ENCODE results near the gene ATP1B1.

Gene ATP1B1

DNA sequence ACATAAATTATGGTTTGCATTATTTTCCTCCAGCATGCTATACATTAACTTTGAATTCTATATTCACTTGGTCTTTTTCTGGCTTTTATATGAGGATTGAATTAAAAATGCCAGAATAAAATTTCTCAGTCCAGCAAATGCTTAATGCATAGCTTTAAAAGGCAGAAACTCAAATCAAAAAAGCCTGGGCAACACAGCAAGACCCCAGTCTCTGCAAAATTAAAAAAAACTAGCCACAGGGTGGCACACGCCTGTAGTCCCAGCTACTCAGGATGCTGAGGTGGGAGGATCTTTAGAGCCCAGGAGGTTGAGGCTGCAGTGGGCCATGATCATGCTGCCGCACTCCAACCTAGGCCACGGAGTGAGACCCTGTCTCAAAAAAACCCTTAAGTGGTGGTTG, 19.8 kb downstream of the ATP1B1 start:
- no peak overlapping the region for H3K27ac ChIP-seq (ENCODE audit: low read depth, low read length)
- H3K79me2 ChIP-seq (ENCODE audit: control insufficient read depth, insufficient read depth, low read length, unreplicated experiment) = no peaks in the 10 kb centered on the region
- peaks cover 2% of the 10 kb centered on the region; the same call in 1 of the 2 replicates for H3K36me3 ChIP-seq (ENCODE audit: insufficient read depth, low read length)
- peaks cover 7% of the 10 kb centered on the region for H3K4me1 ChIP-seq (ENCODE audit: control insufficient read depth, insufficient read depth, low read length, unreplicated experiment)
- H3K27me3 ChIP-seq (ENCODE audit: insufficient read depth, low read length) = no peaks in the 10 kb centered on the region
- H3K4me3 ChIP-seq (ENCODE audit: low read depth, low read length) = no peak overlapping the region
- H2AFZ ChIP-seq (ENCODE audit: low read length, unreplicated experiment) = no peak overlapping the region

DNA sequence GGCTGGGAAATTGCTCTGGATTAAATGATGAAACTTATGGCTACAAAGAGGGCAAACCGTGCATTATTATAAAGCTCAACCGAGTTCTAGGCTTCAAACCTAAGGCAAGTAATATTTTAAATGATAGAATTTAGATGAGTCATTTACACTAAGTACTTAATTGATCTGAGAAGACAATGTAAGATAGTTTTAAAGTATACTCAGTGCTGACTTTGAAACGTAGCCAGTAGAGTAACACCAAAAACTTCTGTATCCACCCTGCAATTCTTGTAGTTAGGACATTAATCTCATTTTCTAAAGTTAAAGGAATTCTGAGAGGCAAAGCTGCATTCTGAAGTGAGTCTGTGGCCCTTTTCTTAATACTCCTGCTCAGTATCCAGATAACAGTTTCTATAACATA, 20.8 kb downstream of the ATP1B1 start:
- Histone ChIP-seq H3K79me2 (ENCODE audit: control insufficient read depth, insufficient read depth, low read length, unreplicated experiment) (no peaks in the 10 kb centered on the region), H3K27ac (ENCODE audit: low read depth, low read length) (no peak overlapping the region), H3K36me3 (ENCODE audit: insufficient read depth, low read length) (peaks cover 6% of the 10 kb centered on the region; the same call in 1 of the 2 replicates), H3K4me3 (ENCODE audit: low read depth, low read length) (no peak overlapping the region), H3K4me1 (ENCODE audit: control insufficient read depth, insufficient read depth, low read length, unreplicated experiment) (peaks cover 7% of the 10 kb centered on the region), H3K27me3 (ENCODE audit: insufficient read depth, low read length) (no peaks in the 10 kb centered on the region), H2AFZ (ENCODE audit: low read length, unreplicated experiment) (no peak overlapping the region)

DNA sequence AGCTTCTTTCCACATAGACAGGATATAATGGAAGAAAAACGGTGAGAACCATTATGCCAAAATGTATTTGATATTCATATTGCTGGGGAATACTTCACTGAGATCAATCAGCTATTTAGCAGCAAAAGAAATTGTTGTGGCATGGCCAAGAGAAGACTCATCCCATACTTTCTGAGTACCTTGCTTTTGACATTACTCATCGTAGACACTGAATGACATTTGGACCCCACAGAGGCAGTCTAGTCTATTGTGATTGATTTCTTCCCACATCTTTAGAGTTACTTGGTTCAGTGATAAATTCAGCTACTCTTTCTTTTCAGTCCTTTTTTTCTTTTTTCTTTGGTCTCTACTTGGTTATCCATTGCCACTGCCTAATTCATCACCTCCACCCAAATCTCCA, 22.1 kb downstream of the ATP1B1 start:
- peaks cover 7% of the 10 kb centered on the region for H3K4me1 ChIP-seq (ENCODE audit: control insufficient read depth, insufficient read depth, low read length, unreplicated experiment)
- H3K36me3 ChIP-seq (ENCODE audit: insufficient read depth, low read length) = peaks cover 6% of the 10 kb centered on the region; the same call in 1 of the 2 replicates
- no peak overlapping the region for H3K4me3 ChIP-seq (ENCODE audit: low read depth, low read length)
- H3K27me3 ChIP-seq (ENCODE audit: insufficient read depth, low read length) = no peaks in the 10 kb centered on the region
- no peak overlapping the region for H2AFZ ChIP-seq (ENCODE audit: low read length, unreplicated experiment)
- H3K79me2 ChIP-seq (ENCODE audit: control insufficient read depth, insufficient read depth, low read length, unreplicated experiment) = no peaks in the 10 kb centered on the region
- no peak overlapping the region for H3K27ac ChIP-seq (ENCODE audit: low read depth, low read length)

GRCh38 chr1:169129109-169129784, 22.8 kb downstream of the ATP1B1 start:
- Histone ChIP-seq H2AFZ (ENCODE audit: low read length, unreplicated experiment) (no peak overlapping the region), H3K27me3 (ENCODE audit: insufficient read depth, low read length) (no peaks in the 10 kb centered on the region), H3K4me3 (ENCODE audit: low read depth, low read length) (no peak overlapping the region), H3K27ac (ENCODE audit: low read depth, low read length) (no peak overlapping the region), H3K36me3 (ENCODE audit: insufficient read depth, low read length) (peaks cover 6% of the 10 kb centered on the region; the same call in 1 of the 2 replicates), H3K4me1 (ENCODE audit: control insufficient read depth, insufficient read depth, low read length, unreplicated experiment) (peaks cover 7% of the 10 kb centered on the region), H3K79me2 (ENCODE audit: control insufficient read depth, insufficient read depth, low read length, unreplicated experiment) (no peaks in the 10 kb centered on the region)

DNA sequence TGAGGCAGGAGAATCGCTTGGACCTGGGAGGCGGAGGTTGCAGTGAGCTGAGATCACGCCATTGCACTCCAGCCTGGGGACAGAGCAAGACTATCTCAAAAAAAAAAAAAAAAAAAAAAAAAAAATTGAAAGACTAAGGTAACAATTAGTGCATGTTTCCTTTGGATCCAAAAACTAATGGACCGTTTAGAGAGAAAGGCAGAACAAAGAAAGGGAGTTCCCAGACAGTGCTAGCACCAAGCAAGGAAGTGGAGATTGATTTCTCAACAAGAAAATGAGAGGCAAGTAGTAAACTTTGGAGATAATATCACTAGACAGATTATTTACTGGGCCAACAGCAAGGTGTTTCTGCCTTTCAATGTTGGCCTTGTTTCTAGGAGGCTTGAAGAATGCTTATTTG, 24.2 kb downstream of the ATP1B1 start:
- peaks cover 7% of the 10 kb centered on the region for H3K4me1 ChIP-seq (ENCODE audit: control insufficient read depth, insufficient read depth, low read length, unreplicated experiment)
- H3K27me3 ChIP-seq (ENCODE audit: insufficient read depth, low read length) = no peaks in the 10 kb centered on the region
- H2AFZ ChIP-seq (ENCODE audit: low read length, unreplicated experiment) = no peak overlapping the region
- H3K27ac ChIP-seq (ENCODE audit: low read depth, low read length) = no peak overlapping the region
- no peaks in the 10 kb centered on the region for H3K79me2 ChIP-seq (ENCODE audit: control insufficient read depth, insufficient read depth, low read length, unreplicated experiment)
- peaks cover 6% of the 10 kb centered on the region; the same call in 1 of the 2 replicates for H3K36me3 ChIP-seq (ENCODE audit: insufficient read depth, low read length)
- no peak overlapping the region for H3K4me3 ChIP-seq (ENCODE audit: low read depth, low read length)

- no peak overlapping the region for H3K27ac ChIP-seq (ENCODE audit: low read depth, low read length)
- no peak overlapping the region for H2AFZ ChIP-seq (ENCODE audit: low read length, unreplicated experiment)
- no peak overlapping the region for H3K4me3 ChIP-seq (ENCODE audit: low read depth, low read length)
- peaks cover 6% of the 10 kb centered on the region; the same call in 1 of the 2 replicates for H3K36me3 ChIP-seq (ENCODE audit: insufficient read depth, low read length)
- H3K4me1 ChIP-seq (ENCODE audit: control insufficient read depth, insufficient read depth, low read length, unreplicated experiment) = peaks cover 7% of the 10 kb centered on the region
- H3K27me3 ChIP-seq (ENCODE audit: insufficient read depth, low read length) = no peaks in the 10 kb centered on the region
- no peaks in the 10 kb centered on the region for H3K79me2 ChIP-seq (ENCODE audit: control insufficient read depth, insufficient read depth, low read length, unreplicated experiment)
Measured at GRCh38 chr1:169132512-169133227, 26.2 kb downstream of the ATP1B1 start.

GRCh38 chr1:169133228-169133576, 26.7 kb downstream of the ATP1B1 start:
- H3K36me3 ChIP-seq (ENCODE audit: insufficient read depth, low read length) = peaks cover 6% of the 10 kb centered on the region; the same call in 1 of the 2 replicates
- H3K27ac ChIP-seq (ENCODE audit: low read depth, low read length) = no peak overlapping the region
- H3K4me1 ChIP-seq (ENCODE audit: control insufficient read depth, insufficient read depth, low read length, unreplicated experiment) = peaks cover 7% of the 10 kb centered on the region
- H3K4me3 ChIP-seq (ENCODE audit: low read depth, low read length) = no peak overlapping the region
- H3K79me2 ChIP-seq (ENCODE audit: control insufficient read depth, insufficient read depth, low read length, unreplicated experiment) = no peaks in the 10 kb centered on the region
- no peaks in the 10 kb centered on the region for H3K27me3 ChIP-seq (ENCODE audit: insufficient read depth, low read length)
- no peak overlapping the region for H2AFZ ChIP-seq (ENCODE audit: low read length, unreplicated experiment)

DNA sequence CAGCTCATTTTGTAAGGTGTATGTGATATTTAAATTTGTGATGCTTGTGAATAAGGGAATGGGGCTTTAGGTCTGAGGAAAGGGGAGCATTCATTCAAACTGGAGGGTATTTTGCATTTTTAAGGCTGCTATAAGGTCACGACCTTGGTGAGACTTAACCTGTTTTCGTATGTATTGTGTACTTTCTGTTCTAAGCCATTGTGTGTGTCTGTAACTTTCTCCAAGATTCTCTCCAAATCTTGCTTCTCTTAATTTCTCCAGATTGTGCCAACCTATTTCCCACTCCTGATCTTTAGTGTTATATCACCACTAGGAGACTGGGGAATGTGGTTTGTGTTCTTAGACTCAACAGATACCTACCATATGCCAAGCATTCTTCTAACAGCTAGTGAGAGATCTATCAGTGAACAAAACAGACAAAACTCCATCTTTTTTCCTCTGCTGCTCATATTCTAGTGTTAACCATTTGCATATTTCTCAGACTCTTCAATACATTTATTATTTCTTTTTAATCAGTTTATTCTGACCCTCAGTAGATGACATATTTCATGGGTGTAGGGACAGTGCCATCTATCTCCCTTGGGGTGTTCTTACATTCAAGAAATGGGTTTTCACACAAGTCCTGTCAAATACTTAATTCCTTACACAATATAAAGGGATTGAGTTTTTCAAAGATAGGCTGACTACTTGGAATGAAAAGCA, 27.5 kb downstream of the ATP1B1 start:
- Histone ChIP-seq H3K36me3 (ENCODE audit: insufficient read depth, low read length) (peaks cover 6% of the 10 kb centered on the region; the same call in 1 of the 2 replicates), H3K4me1 (ENCODE audit: control insufficient read depth, insufficient read depth, low read length, unreplicated experiment) (peaks cover 4% of the 10 kb centered on the region), H2AFZ (ENCODE audit: low read length, unreplicated experiment) (no peak overlapping the region), H3K27me3 (ENCODE audit: insufficient read depth, low read length) (no peaks in the 10 kb centered on the region), H3K27ac (ENCODE audit: low read depth, low read length) (no peak overlapping the region), H3K4me3 (ENCODE audit: low read depth, low read length) (no peak overlapping the region), H3K79me2 (ENCODE audit: control insufficient read depth, insufficient read depth, low read length, unreplicated experiment) (no peaks in the 10 kb centered on the region)

- H3K79me2 ChIP-seq (ENCODE audit: control insufficient read depth, insufficient read depth, low read length, unreplicated experiment) = no peaks in the 10 kb centered on the region
- no peaks in the 10 kb centered on the region for H3K27me3 ChIP-seq (ENCODE audit: insufficient read depth, low read length)
- no peak overlapping the region for H2AFZ ChIP-seq (ENCODE audit: low read length, unreplicated experiment)
- no peak overlapping the region for H3K27ac ChIP-seq (ENCODE audit: low read depth, low read length)
- H3K4me1 ChIP-seq (ENCODE audit: control insufficient read depth, insufficient read depth, low read length, unreplicated experiment) = no peaks in the 10 kb centered on the region
- H3K36me3 ChIP-seq (ENCODE audit: insufficient read depth, low read length) = no peaks in the 10 kb centered on the region
- H3K4me3 ChIP-seq (ENCODE audit: low read depth, low read length) = no peak overlapping the region
Measured at GRCh38 chr1:169137357-169137756, 30.9 kb downstream of the ATP1B1 start.

DNA sequence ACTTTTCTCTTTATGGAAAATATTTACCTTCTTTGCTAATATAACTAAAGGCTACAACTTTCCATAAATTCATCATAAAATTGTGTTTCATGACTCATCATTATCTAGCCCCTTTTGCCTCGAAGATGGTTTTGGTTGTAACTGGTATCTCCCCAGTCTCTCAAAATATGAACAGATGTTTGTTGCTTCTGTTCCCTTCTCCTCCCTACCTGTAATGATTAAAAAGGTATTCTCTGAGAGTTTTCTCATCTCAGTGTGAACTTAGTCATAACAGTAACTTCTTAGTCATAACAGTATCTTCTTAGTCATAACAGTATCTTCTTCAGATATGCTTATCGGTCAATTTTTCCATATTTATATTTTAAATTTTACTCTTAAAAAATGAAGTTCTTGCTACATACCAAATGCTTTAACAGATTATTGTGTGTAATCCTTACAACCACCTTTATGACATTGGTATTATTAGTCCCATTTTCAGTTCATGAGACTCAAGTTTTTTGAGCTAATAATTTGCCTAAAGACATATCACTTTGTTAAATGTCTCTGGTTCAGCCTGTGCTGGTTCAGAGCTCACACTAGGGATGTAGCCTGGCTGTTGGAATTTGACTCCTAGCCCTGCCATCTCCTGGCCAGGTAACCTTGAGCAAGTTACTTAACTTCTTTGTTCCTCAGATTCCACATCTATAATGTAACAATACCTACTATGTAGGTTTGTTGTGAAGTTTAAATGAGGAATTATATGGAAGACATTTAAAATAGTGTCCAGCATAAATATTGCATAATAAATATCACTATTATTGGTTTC, 32.6 kb downstream of the ATP1B1 start:
- Histone ChIP-seq H2AFZ (ENCODE audit: low read length, unreplicated experiment) (no peak overlapping the region), H3K27me3 (ENCODE audit: insufficient read depth, low read length) (no peaks in the 10 kb centered on the region), H3K36me3 (ENCODE audit: insufficient read depth, low read length) (no peaks in the 10 kb centered on the region), H3K27ac (ENCODE audit: low read depth, low read length) (no peak overlapping the region), H3K4me1 (ENCODE audit: control insufficient read depth, insufficient read depth, low read length, unreplicated experiment) (no peaks in the 10 kb centered on the region), H3K79me2 (ENCODE audit: control insufficient read depth, insufficient read depth, low read length, unreplicated experiment) (no peaks in the 10 kb centered on the region), H3K4me3 (ENCODE audit: low read depth, low read length) (no peak overlapping the region)
